Ovary (tissue), 9 donors: ENCODE results near the gene FBXL13. TPM values are rescaled to one million over a fixed set of nuclear protein-coding genes. Genes with fewer than 3 reads are reported as not detected.

Experiments
- DNase-seq, 5 donors: peaks; one replicate each; pipeline ENCODE4 v3.0.0-alpha.2; 2019 to 2020
- H3K27ac ChIP-seq, 2 donors: fragments of 200-600 bp; one replicate each; pipeline versions ENCODE4 v1.5.1 to v1.8.0; 2019 to 2022
- H3K27me3 ChIP-seq: fragments of 200-600 bp; one replicate; pipeline ENCODE4 v1.8.0; 2022
- H3K36me3 ChIP-seq: fragments of 200-600 bp; sonication (generic); one replicate; pipeline ENCODE4 v1.5.1; 2019
- H3K4me1 ChIP-seq: one replicate; pipeline ENCODE4 v1.8.1; 2013; ENCODE audit warnings: mild to moderate bottlenecking, moderate library complexity; ENCODE audit not compliant: insufficient read depth
- H3K4me3 ChIP-seq: fragments of 200-600 bp; sonication (generic); one replicate; pipeline ENCODE4 v1.5.1; 2017
- H3K9me3 ChIP-seq, 2 donors: fragments of 200-600 bp in 1 of 2; sonication (generic) in 1 of 2; one replicate each; pipeline versions ENCODE4 v1.5.1 to v1.8.1; 2013 to 2019; ENCODE audit warnings: mild to moderate bottlenecking in 1 of 2, moderate library complexity in 1 of 2
- EP300 ChIP-seq: sonication (generic); formaldehyde crosslinking; IDR thresholded peaks from one replicate; pipeline ENCODE4 v1.6.1; 2017; ENCODE audit warnings: antibody characterized with exemption
- POLR2A ChIP-seq: fragments of 450-650 bp; IDR thresholded peaks from one replicate; pipeline ENCODE4 v1.6.1; 2017; ENCODE audit warnings: antibody characterized with exemption, mild to moderate bottlenecking, moderate library complexity
- WGBS, 3 donors: extraction: QIAGEN DNeasy Blood & Tissue Kit in 1 of 3; methylation state at CpG; one replicate each; pipeline versions ENCODE4 v1.1.5 to v1.1.7; 2013 to 2017; 5-methylcytosine and 5-hydroxymethylcytosine counted together
- intact Hi-C, 4 donors: fragments of 100-400 bp; cut with DNase I; formaldehyde crosslinking; loops; one replicate each; pipeline versions ENCODE4 v1.11.0 to v1.15.1; 2022 to 2023
- polyA plus RNA-seq, 2 donors: library from polyadenylated mRNA; stranded (reverse); fragments of 200-250 nt in 1 of 2; fragments of 350-450 nt in 1 of 2; fragmentation: Illumina TruSeq in 1 of 2; extraction: RNeasy Lipid Tissue Mini Kit (QIAGEN cat#74804) in 1 of 2; gene quantifications; one replicate each; pipeline ENCODE4 v1.2.3, GENCODE V29; 2013 to 2014
- total RNA-seq, 7 donors: library from RNA; depleted of rRNA in 2 of 7; stranded (reverse); fragments of >200 nt in 2 of 7; fragmentation: NEBNext Ultra II Directional in 3 of 7; extraction: Animal tissue kit (Norgen Biotek cat#: 25700) in 3 of 7; gene quantifications; one replicate each; pipeline versions ENCODE4 v1.1.0 to v1.2.4, GENCODE V29; 2016 to 2023
- TF ChIP-seq, protein P1 (sequence below), 3 donors: fragments of 450-650 bp in 2 of 3; fragments of 200-600 bp in 1 of 3; IDR thresholded peaks; one replicate each; pipeline versions ENCODE4 v1.5.1 to v1.8.0; 2016 to 2022; ENCODE audit warnings: antibody characterized with exemption in 3 of 3, mild to moderate bottlenecking in 1 of 3
- donor health status: DM: no; HTN: no; CAD: no; lungs with moderate emphysema.
- donor health status: DM: no; HTN: no; CAD: no.
- donor health status: Bipolar disorder and iron deficiency.
- donor health status: DM: yes; HTN: yes; CAD: no.
- donor health status: DM: no; HTN: no; CAD: no.
- donor health status: DM: yes; HTN: yes; CAD: no.

FBXL13 gene
- total and polyA plus RNA-seq, 9 donors, result 1.1 to 13.3 (median 6.0) TPM

- Histone ChIP-seq H3K27ac (no peak overlapping the region), H3K4me1 (peaks cover 3% of the 10 kb centered on the region), H3K27me3 (no peaks in the 10 kb centered on the region), H3K36me3 (no peaks in the 10 kb centered on the region), H3K4me3 (no peak overlapping the region), H3K9me3 (no peaks in the 10 kb centered on the region)
- DNase-seq, result no peak
- TF ChIP-seq EP300, result no peak
- no peak for TF ChIP-seq POLR2A
- TF ChIP-seq, protein P1, sequence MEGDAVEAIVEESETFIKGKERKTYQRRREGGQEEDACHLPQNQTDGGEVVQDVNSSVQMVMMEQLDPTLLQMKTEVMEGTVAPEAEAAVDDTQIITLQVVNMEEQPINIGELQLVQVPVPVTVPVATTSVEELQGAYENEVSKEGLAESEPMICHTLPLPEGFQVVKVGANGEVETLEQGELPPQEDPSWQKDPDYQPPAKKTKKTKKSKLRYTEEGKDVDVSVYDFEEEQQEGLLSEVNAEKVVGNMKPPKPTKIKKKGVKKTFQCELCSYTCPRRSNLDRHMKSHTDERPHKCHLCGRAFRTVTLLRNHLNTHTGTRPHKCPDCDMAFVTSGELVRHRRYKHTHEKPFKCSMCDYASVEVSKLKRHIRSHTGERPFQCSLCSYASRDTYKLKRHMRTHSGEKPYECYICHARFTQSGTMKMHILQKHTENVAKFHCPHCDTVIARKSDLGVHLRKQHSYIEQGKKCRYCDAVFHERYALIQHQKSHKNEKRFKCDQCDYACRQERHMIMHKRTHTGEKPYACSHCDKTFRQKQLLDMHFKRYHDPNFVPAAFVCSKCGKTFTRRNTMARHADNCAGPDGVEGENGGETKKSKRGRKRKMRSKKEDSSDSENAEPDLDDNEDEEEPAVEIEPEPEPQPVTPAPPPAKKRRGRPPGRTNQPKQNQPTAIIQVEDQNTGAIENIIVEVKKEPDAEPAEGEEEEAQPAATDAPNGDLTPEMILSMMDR (IDR thresholded peaks at IDR 0.05), result no peak
- intact Hi-C loops, result no loop called here
- 70 to 82% (median 77%) methylated on average over 2 of the region's 2 CpGs for WGBS, 3 donors
These were observed 184.2 kb downstream of the FBXL13 start for GRCh38 chr7:102890292-102890970.

DNA sequence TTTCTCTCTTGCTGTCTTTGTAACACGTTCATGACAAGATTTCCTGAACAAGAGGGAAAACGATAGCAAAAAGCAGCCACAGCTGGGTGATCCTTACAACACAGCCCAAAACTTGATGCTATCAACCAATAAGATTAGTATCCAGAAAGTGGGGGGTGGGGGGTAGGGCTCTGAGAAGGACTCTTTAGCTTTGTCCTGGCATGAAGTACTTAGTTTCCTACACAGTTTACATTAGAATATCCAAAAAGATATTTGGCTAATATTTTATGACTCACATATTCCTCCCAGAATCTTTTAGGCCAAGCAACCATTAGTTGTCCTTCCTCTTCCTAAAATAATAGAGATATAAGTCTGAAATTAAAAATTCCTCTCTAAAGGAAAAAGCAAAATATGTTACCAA lies 184.7 kb downstream of the FBXL13 start:
- H3K27ac ChIP-seq, result no peak overlapping the region
- TF ChIP-seq, protein P1 (IDR thresholded peaks at IDR 0.05), result no peak
- intact Hi-C loops, result no loop called here
- no peaks in the 10 kb centered on the region for H3K9me3 ChIP-seq
- no peaks in the 10 kb centered on the region for H3K27me3 ChIP-seq
- 30 to 47% (median 31%) methylated on average over 2 of the region's 2 CpGs for WGBS, 3 donors
- peaks cover 3% of the 10 kb centered on the region for H3K4me1 ChIP-seq
- no peaks in the 10 kb centered on the region for H3K36me3 ChIP-seq
- H3K4me3 ChIP-seq, result no peak overlapping the region
- no peak for DNase-seq

DNA sequence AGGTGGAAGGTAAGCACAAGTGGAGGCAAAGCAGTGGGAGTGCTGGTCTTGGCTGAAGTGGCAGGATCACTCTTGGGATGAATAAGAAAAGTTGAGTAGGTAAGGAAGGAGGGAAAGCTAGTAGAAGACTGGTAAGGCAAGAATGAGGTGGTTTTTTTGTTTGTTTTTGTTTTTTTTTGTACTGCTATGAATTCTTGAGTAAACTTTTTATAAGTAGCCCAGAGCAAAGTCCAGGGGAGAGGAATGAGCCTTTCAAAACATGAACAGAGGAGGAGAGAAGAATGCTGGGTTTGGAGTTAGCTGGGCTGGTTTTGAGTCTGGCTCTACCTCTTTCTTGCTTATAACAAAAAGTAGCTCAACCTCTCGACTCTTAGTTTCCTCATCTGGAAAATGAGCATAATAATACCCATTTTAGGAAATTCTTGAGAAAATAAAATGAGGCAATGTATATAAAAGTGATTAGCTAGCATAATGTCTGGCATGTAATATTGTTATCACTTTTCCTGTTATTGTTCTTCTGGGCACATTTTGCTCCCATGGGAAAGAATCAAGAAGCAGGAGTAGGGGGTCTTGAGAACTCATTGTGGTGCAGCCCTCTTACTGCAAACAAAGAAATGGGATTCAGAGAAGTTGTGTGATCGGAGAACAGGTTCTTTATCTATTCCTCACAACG lies 185.9 kb downstream of the FBXL13 start:
- Histone ChIP-seq H3K27me3 (no peaks in the 10 kb centered on the region), H3K9me3 (no peaks in the 10 kb centered on the region), H3K4me1 (peaks cover 3% of the 10 kb centered on the region), H3K27ac (no peak overlapping the region), H3K4me3 (no peak overlapping the region), H3K36me3 (no peaks in the 10 kb centered on the region)
- intact Hi-C loops, result no loop called here
- no peak for TF ChIP-seq EP300
- no peak for TF ChIP-seq POLR2A
- TF ChIP-seq, protein P1 (IDR thresholded peaks at IDR 0.05), result no peak
- WGBS, 3 donors, result 92 to 95% (median 94%) methylated on average over 3 of the region's 3 CpGs
- DNase-seq, result no peak

- H3K4me1 ChIP-seq, result no peaks in the 10 kb centered on the region
- no peaks in the 10 kb centered on the region for H3K9me3 ChIP-seq
- H3K4me3 ChIP-seq, result no peak overlapping the region
- 42 to 62% (median 52%) methylated on average over 6 of the region's 6 CpGs for WGBS, 3 donors
- H3K27me3 ChIP-seq, result no peaks in the 10 kb centered on the region
- H3K27ac ChIP-seq, result no peak overlapping the region
- DNase-seq, result no peak
- TF ChIP-seq, protein P1 (IDR thresholded peaks at IDR 0.05), result no peak
- TF ChIP-seq EP300, result no peak
- no peak for TF ChIP-seq POLR2A
- intact Hi-C loops, result no loop called here
- H3K36me3 ChIP-seq, result no peaks in the 10 kb centered on the region
These were observed 191.3 kb downstream of the FBXL13 start for GRCh38 chr7:102883098-102883860.
